HG03280 (cell line): ENCODE data around the gene ALDH1A2.
"Not testable (repeated sequence)": the region's sequence is repeated elsewhere in the genome, so short reads cannot be mapped to it uniquely, and the experiment has no call there.

Experiments used
- ATAC-seq: cut with Tn5 transposase; IDR thresholded peaks from one replicate; pipeline ENCODE4 v1.9.1; 2021; ENCODE audit warnings: mild to moderate bottlenecking, moderate library complexity; ENCODE audit not compliant: unreplicated experiment

ALDH1A2 gene

GRCh38 chr15:58002338-58003126 lies 63.0 kb downstream of the ALDH1A2 start:
- no peak for ATAC-seq

DNA sequence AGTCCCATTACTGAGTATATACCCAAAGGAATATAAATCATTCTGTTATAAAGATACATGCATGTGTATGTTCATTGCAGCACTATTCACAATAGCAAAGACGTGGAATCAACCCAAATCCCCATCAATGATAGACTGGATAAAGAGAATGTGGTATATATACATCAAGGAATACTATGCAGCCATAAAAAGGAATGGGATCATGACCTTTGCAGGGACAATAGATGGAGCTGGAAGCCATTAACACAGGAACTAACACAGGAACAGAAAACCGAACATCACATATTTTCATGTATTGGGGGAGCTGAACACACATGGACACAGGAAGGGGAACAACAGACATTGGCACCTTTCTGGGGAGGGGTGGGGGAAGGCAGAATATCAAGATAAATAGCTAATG lies 65.8 kb downstream of the ALDH1A2 start:
- ATAC-seq = not testable (repeated sequence)

DNA sequence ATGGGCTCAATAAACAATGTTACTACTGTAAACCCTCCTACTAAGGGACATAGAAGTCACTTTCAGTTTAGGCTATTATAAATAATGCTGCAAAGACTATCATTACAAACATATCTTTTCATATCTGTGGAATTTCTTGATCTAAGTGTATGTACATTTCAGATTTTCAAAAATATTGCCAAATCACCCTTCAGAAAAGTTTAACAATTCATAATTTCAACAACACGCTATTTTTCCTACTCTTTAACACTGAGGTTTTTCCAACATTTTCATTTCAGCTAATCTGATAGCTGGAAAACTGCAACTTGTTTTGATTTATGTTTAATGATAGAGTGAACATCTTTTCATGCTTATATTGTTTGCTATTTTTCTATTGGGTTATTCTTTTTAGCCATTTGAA lies 69.0 kb downstream of the ALDH1A2 start:
- no peak for ATAC-seq

DNA sequence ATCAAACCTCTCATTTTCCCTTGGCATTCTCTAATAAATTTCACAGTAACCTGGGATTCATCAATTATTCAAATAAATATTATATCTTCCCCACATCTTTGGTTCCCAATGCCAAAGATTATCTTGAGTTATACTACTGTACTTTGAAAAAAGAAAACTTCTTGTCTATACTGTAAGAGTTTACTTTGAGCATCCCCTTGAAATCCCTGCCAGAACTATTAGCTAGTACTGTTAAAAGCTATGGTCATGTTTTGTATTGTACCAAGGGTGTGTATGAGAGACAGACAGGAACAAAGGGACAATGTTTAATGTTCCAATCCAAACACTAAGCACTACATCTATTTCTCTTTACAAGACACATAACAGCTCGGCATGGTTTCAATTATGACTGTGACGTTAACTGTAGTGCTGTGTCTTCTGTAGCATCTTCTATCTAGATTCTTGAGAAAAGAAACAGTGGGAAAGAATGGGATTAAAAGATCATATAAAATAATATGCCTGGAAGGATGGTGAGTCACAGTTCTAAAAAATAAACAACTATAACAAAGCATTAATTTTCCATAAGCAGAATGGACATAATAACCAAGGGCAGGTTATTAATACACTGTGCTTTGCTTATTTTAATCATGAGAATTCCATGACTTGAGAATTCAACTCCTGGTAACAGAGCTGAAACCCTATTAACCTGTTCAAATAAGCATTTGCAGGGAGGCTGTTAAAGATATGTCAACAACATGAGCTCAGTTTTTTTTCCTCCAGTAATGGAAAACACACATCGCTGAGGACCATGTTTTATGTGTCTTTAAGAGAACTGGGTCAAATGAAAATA lies 71.1 kb downstream of the ALDH1A2 start:
- no peak for ATAC-seq

DNA sequence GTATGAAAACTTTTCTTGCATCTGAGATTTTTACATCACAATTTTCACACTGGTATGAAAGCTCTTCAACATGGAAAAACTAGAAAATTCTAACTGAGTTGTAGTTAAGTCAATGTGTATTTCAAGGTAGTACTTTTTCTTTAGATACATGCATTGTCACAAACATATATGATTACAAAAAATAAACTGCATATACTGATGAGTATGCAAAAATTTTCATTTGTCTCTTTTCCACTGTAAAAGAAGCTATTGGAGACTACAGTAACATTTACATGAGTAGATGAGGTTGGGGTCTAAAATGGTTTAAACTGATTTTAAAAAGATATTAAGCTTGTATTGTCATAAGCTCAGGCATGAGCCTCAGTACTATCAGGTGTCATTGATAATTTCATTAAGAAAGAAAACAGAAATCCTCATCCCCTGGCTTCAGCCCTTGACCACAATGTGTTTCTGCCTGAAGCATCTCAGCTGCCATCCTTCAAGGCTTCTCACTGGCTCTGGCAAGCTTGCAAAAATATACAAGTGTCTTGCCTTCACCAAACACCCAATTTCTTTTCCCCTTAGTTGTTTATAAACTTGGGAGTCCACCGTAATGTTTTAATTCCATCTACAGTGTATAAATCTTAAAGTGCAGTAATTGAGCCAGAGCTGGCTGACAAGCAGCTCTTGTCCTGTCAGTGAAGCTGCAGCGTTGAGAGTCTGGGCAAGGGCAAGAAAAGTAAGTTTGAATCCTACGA lies 71.9 kb downstream of the ALDH1A2 start:
- ATAC-seq = no peak

DNA sequence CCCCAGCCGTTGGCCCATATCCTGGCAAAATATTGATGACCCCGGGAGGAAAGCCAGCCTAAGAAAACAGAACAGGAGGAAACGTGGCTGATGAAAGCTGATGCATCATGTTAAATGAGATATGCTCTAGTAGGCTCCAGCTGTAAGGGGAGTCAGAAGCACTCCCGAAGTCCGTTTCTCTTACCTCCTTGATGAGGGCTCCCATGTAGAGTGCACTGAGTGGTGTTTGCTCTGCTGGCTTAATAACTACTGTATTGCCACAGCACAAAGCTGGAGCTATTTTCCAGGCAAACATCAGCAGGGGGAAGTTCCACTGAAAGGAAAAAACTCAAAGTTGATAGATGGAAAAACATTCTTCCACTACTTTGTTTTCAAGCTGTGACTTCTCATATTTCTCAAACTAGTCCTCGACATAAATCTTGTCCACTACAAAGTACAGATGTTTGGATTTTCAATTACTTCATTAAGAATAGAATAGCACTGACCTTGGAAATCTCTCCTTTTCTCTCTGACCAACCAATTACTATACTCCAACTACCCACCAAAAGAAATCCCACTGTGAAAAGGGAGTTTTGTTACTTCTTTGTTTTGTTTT lies 72.7 kb downstream of the ALDH1A2 start:
- ATAC-seq = no peak

DNA sequence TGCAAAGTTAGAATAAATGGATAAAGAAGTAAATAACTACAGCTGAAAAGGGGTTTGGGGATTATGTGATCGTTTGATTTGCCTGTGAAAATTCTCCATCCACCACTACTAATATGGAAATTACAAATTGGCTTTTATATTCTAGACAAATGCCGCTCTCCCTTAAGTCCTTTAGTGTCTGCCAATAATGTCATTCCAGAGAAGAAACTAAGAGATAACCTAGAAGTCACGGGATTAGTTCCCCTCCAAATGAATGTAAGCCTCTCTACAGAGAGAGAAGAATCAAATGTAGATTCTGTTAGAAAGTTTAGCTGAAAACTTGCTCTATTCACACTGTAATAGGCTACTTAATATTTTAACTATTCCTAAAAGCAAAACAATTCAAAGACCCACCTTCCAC lies 92.0 kb downstream of the ALDH1A2 start:
- no peak for ATAC-seq

DNA sequence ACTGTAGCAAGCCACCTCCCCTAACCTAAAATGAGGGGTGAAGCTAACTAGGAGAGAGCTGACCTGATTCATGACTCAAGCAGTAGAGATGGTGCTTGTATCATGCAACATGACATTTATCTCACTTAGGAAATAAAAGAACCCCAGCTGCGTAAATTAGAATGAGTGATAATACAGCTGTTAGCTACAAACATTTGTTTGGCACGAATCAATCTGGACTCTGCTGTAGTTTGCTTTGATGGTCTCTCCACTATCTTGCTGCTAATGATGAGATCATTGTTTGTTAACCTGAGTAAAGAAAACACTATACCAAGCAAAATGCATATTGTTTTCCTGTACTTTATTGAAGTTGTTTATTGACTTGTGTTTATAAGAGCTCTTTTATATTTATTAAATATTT lies 92.6 kb downstream of the ALDH1A2 start:
- no peak for ATAC-seq

DNA sequence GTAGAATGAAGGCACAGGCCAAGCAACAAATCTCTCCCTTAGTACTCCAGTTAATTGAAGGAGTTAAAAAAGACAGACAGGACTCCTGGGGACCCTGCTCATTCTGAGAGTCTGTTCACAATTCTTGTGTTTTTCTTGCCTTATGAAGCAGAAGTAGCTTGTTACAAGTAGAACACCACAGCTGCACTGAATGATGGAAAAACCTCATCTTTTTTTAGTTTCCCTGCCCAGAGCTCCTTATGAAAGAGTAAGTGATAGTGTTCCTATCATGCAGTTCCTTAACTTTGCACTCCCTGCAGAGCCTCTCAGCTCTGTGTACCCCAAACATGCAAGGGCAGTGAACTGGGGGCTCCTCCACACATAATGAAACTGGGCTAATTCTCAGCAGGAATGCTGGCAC lies 95.5 kb downstream of the ALDH1A2 start:
- ATAC-seq = no peak

DNA sequence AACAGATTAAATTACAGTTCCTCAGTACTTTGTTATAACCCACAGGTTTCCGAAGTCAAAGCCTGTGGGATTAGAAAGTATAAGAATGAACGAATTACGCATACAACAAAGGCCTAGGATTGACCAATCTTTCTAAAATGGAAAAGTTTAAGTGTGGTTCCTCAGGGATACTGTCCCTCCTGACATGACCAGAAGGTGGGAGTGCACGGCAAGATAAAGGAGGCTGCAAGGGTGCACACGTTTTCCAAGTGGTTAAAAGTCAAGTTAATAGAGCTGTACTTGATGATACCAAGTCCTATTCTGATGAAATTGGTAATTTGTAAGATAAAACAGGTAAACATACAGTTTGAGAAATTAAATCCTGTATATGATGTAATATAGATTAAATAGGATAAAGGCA lies 96.2 kb downstream of the ALDH1A2 start:
- no peak for ATAC-seq

DNA sequence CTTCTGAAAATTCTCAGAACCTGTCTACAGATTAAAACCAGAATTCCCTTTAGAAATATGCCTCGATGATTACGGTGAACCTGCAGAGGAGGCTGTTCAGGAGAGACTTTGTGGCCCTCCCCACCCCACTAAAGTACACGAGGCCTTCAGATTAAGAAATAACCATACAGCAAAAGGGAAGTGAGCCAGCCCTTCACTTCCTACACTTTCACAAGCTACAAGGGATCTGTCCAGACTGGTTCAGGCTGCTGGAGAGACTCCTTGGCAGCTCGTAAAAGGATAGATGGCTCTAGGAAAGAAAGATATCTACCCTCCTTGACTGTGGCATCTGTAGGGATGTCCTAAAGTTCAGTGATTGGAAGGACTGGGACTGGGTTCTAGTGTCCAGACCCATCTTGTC lies 102.6 kb downstream of the ALDH1A2 start:
- no peak for ATAC-seq

GRCh38 chr15:57961919-57962318 lies 103.6 kb downstream of the ALDH1A2 start:
- ATAC-seq = no peak

DNA sequence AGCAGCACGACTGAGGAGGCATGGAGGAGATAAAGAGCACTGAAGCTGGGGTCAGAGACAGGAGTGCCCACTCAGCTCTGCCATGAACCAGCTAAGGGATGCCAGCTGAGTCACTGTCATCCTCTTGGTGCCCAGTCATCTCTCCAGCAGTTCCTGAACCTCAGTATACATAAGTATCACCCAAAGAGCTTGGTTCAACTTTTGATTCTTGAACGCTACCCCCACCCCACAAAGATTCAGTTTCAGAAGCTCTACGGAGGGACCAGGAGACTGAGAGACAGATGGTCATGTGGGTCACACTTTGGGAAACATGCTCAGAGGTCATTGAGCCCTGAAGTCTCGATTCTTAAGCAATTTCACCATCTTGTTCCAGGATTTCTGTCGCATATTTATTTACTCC lies 108.4 kb downstream of the ALDH1A2 start:
- no peak for ATAC-seq

DNA sequence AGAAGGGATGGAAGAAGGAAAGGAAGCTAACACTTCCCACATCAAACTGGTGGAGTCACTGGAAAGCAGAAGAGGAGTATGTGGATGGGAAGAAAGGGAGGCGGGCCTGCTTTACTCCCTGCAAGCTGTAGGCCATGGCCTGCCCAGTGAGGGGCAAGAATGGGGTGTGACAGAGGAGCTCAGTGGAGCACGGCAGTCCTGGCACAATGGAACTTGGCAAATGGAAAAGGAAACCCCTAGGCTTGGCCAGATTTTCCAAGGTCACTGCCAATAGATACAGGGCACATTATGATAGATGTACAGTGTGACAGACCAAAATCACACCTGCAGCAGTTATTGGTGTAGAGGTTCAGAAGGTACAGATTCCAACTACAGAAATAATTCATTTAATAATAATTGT lies 111.6 kb downstream of the ALDH1A2 start:
- ATAC-seq = no peak

DNA sequence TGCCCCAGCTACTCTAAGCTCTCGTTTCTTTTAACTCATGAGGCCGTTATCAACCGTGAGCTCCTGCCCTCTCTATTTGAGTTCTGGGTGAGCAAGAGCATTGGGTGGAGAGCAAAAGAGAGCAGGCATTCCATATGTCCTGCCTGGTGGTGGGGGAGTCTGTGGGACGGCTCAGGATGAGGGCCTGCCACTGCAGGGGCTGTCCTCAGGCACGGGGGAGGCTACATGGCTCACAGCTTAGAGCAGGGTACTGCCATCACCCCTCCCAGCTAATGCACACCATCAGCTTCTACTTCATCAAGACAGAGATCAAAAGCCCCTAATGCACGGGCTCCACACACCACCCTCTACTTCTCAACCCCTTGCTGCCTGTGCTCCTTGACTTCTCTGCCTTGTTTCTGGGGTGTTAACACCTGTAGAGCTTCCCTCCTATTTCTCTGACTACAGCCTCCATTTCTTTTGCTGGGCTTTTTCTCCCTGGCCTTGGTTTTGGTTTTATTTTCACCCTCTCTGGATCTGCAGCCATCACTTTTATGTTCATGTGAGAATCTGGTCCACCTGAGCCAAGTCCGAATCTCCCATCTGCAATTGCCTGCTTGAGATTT lies 114.1 kb downstream of the ALDH1A2 start:
- ATAC-seq = no peak

DNA sequence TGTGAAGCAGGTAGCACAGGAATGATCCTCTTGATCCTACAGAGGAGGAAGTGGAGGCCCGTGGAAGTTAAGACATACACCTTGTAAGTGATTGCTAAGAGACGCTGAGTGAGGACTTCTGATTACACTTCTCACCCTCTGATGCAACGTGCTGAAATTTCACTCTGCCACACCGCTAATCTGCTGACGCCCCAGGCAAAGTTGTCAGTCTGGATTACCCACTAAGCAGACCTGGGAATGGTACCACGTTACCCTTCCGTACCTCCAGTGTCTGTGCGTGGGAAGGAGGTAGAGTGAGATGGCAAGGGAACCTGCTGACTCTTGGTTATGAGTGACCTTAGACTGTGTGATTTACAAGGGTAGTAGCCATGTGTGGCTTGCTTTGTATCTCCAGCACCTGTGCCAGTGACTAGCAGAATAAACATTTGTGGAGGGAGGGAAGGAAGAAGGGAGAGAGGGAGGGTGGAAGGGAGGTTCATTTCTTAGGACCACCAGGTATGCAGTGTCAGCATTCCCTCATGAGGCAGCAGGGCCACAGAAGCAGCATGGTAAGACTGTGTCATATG lies 115.0 kb downstream of the ALDH1A2 start:
- ATAC-seq = no peak

DNA sequence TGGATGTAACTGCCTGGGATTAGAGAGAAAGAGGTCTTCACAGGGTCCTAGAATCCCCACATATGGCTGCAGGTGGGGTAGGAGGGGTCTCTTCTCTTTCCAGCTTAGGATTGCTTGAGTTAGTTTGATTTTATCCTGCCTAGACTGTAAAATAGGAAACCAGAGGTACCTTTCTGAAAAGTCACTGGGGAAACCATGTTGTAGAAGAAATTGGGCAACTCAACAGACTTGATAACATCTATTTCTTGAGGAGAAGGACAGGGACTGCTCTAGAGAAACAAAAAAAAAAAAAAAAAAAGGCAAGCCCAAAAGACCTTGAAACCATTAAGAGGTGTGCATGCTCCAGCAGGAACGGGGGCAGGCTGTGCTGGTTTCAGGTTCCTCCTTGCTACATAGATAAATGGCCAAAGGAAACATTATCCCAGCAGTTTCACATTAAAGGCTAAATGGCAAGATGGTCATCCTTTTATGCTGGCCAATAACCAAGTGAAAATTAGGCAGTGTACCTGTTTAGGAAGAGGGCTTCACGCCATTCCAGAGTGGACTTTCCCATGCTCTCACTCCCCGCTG lies 116.1 kb downstream of the ALDH1A2 start:
- no peak for ATAC-seq

- ATAC-seq = no peak
Measured at GRCh38 chr15:57948351-57949289, 116.9 kb downstream of the ALDH1A2 start.

DNA sequence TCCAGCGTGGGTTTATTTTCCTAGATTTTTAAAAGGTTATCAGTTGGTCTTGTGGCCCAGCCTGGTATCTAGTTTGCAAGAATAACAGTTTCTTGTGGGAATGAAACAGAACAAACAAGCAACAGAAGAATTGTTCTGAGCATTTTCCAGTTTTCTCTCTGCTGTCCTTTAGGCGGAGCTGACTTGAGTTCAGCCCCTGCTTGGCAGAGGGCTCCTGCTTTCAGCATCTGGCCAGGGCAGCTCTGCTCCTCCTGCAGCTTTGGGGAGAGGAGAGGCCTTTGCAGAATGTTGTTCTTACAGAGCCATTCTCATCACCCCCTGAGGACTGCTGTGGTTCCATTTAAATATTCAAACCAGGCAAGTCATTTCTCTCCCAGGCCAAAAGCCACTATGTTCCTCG lies 117.7 kb downstream of the ALDH1A2 start:
- ATAC-seq = no peak
